ENCODE measurements around the gene CISTR. TPM values are rescaled to one million over a fixed set of nuclear protein-coding genes. Genes with fewer than 3 reads are reported as not detected.
"Not testable (repeated sequence)": the region's sequence is repeated elsewhere in the genome, so short reads cannot be mapped to it uniquely, and the experiment has no call there.

CISTR gene
- not detected for total RNA-seq

GRCh38 chr12:53751336-53752191 lies at the start of gene CISTR:
CISTR (minus strand) TSS chr12:53751979.
- H3K4me3 Mint-ChIP-seq = no peak within 1 kb of the TSS
- no peak for DNase-seq
- peak; percentile 44 to 48 for ATAC-seq
- no peaks in the 10 kb centered on the region for H3K27me3 Mint-ChIP-seq (ENCODE audit: low read depth)
- no peaks in the 10 kb centered on the region for H3K36me3 Mint-ChIP-seq (ENCODE audit: insufficient read depth)
- no peaks in the 10 kb centered on the region for H3K9me3 Mint-ChIP-seq
- H3K4me1 Mint-ChIP-seq (ENCODE audit: low read depth) = peaks cover 16% of the 10 kb centered on the region

GRCh38 chr12:53798575-53798974 lies 46.8 kb upstream of the CISTR start:
- Mint-ChIP-seq H3K9me3 (no peaks in the 10 kb centered on the region), H3K36me3 (ENCODE audit: insufficient read depth) (no peaks in the 10 kb centered on the region), H3K4me3 (no peak overlapping the region), H3K27me3 (ENCODE audit: low read depth) (peaks cover 50% of the 10 kb centered on the region), H3K4me1 (ENCODE audit: low read depth) (no peaks in the 10 kb centered on the region)
- DNase-seq = no peak
- no peak for ATAC-seq

- Mint-ChIP-seq H3K9me3 (no peaks in the 10 kb centered on the region), H3K4me1 (ENCODE audit: low read depth) (no peaks in the 10 kb centered on the region), H3K4me3 (no peak overlapping the region), H3K36me3 (ENCODE audit: insufficient read depth) (no peaks in the 10 kb centered on the region), H3K27me3 (ENCODE audit: low read depth) (peaks cover 34% of the 10 kb centered on the region)
- ATAC-seq = no peak
- no peak for DNase-seq
These were observed 44.1 kb upstream of the CISTR start for GRCh38 chr12:53795927-53796326.

- DNase-seq (no peak), ATAC-seq (no peak)
- Mint-ChIP-seq H3K9me3 (no peaks in the 10 kb centered on the region), H3K36me3 (ENCODE audit: insufficient read depth) (no peaks in the 10 kb centered on the region), H3K4me3 (no peak overlapping the region), H3K27me3 (ENCODE audit: low read depth) (peaks cover 39% of the 10 kb centered on the region), H3K4me1 (ENCODE audit: low read depth) (no peaks in the 10 kb centered on the region)
These were observed 41.4 kb upstream of the CISTR start for GRCh38 chr12:53793221-53793620.

- H3K4me3 Mint-ChIP-seq = no peak overlapping the region
- no peaks in the 10 kb centered on the region for H3K36me3 Mint-ChIP-seq (ENCODE audit: insufficient read depth)
- DNase-seq (peak; percentile 29), ATAC-seq (peak in 1 of 2 donors; percentile 40)
- H3K4me1 Mint-ChIP-seq (ENCODE audit: low read depth) = no peaks in the 10 kb centered on the region
- H3K27me3 Mint-ChIP-seq (ENCODE audit: low read depth) = peaks cover 30% of the 10 kb centered on the region
- H3K9me3 Mint-ChIP-seq = no peaks in the 10 kb centered on the region
These were observed 40.1 kb upstream of the CISTR start for GRCh38 chr12:53791735-53792326.

- no peaks in the 10 kb centered on the region for H3K36me3 Mint-ChIP-seq (ENCODE audit: insufficient read depth)
- DNase-seq (no peak), ATAC-seq (no peak)
- H3K9me3 Mint-ChIP-seq = no peaks in the 10 kb centered on the region
- no peaks in the 10 kb centered on the region for H3K4me1 Mint-ChIP-seq (ENCODE audit: low read depth)
- H3K4me3 Mint-ChIP-seq = no peak overlapping the region
- H3K27me3 Mint-ChIP-seq (ENCODE audit: low read depth) = peaks cover 36% of the 10 kb centered on the region
These were observed 37.8 kb upstream of the CISTR start for GRCh38 chr12:53789570-53789969.

- DNase-seq (no peak), ATAC-seq (no peak)
- Mint-ChIP-seq H3K4me3 (no peak overlapping the region), H3K9me3 (no peaks in the 10 kb centered on the region), H3K36me3 (ENCODE audit: insufficient read depth) (no peaks in the 10 kb centered on the region), H3K27me3 (ENCODE audit: low read depth) (peaks cover 41% of the 10 kb centered on the region), H3K4me1 (ENCODE audit: low read depth) (no peaks in the 10 kb centered on the region)
These were observed 37.1 kb upstream of the CISTR start for GRCh38 chr12:53788892-53789291.

GRCh38 chr12:53786411-53786810 lies 34.6 kb upstream of the CISTR start:
- no peaks in the 10 kb centered on the region for H3K36me3 Mint-ChIP-seq (ENCODE audit: insufficient read depth)
- H3K27me3 Mint-ChIP-seq (ENCODE audit: low read depth) = peaks cover 61% of the 10 kb centered on the region
- no peaks in the 10 kb centered on the region for H3K4me1 Mint-ChIP-seq (ENCODE audit: low read depth)
- ATAC-seq (no peak), DNase-seq (no peak)
- H3K9me3 Mint-ChIP-seq = no peaks in the 10 kb centered on the region
- H3K4me3 Mint-ChIP-seq = no peak overlapping the region

- no peaks in the 10 kb centered on the region for H3K36me3 Mint-ChIP-seq (ENCODE audit: insufficient read depth)
- no peaks in the 10 kb centered on the region for H3K4me1 Mint-ChIP-seq (ENCODE audit: low read depth)
- DNase-seq (no peak), ATAC-seq (no peak)
- peaks cover 68% of the 10 kb centered on the region for H3K27me3 Mint-ChIP-seq (ENCODE audit: low read depth)
- H3K9me3 Mint-ChIP-seq = no peaks in the 10 kb centered on the region
- no peak overlapping the region for H3K4me3 Mint-ChIP-seq
These were observed 33.4 kb upstream of the CISTR start for GRCh38 chr12:53785161-53785560.

GRCh38 chr12:53782093-53782703 lies 30.4 kb upstream of the CISTR start:
- no peaks in the 10 kb centered on the region for H3K36me3 Mint-ChIP-seq (ENCODE audit: insufficient read depth)
- no peaks in the 10 kb centered on the region for H3K9me3 Mint-ChIP-seq
- no peak for ATAC-seq
- no peak overlapping the region for H3K4me3 Mint-ChIP-seq
- H3K27me3 Mint-ChIP-seq (ENCODE audit: low read depth) = peaks cover 61% of the 10 kb centered on the region
- no peaks in the 10 kb centered on the region for H3K4me1 Mint-ChIP-seq (ENCODE audit: low read depth)
- DNase-seq = no peak

- no peak for DNase-seq
- Mint-ChIP-seq H3K4me3 (no peak overlapping the region), H3K36me3 (ENCODE audit: insufficient read depth) (no peaks in the 10 kb centered on the region), H3K9me3 (no peaks in the 10 kb centered on the region), H3K4me1 (ENCODE audit: low read depth) (no peaks in the 10 kb centered on the region), H3K27me3 (ENCODE audit: low read depth) (peaks cover 65% of the 10 kb centered on the region)
- no peak for ATAC-seq
These were observed 29.5 kb upstream of the CISTR start for GRCh38 chr12:53781228-53781801.

GRCh38 chr12:53780323-53780722 lies 28.5 kb upstream of the CISTR start:
- no peaks in the 10 kb centered on the region for H3K9me3 Mint-ChIP-seq
- no peaks in the 10 kb centered on the region for H3K36me3 Mint-ChIP-seq (ENCODE audit: insufficient read depth)
- H3K4me3 Mint-ChIP-seq = no peak overlapping the region
- peaks cover 67% of the 10 kb centered on the region for H3K27me3 Mint-ChIP-seq (ENCODE audit: low read depth)
- H3K4me1 Mint-ChIP-seq (ENCODE audit: low read depth) = no peaks in the 10 kb centered on the region
- DNase-seq (no peak), ATAC-seq (no peak)

- H3K9me3 Mint-ChIP-seq; DNase-seq; H3K4me1 Mint-ChIP-seq (ENCODE audit: low read depth); ATAC-seq; H3K4me3 Mint-ChIP-seq; H3K36me3 Mint-ChIP-seq (ENCODE audit: insufficient read depth): not testable (repeated sequence)
- peaks cover 63% of the 10 kb centered on the region for H3K27me3 Mint-ChIP-seq (ENCODE audit: low read depth)
These were observed 27.9 kb upstream of the CISTR start for GRCh38 chr12:53779679-53780078.

- Mint-ChIP-seq H3K9me3 (no peaks in the 10 kb centered on the region), H3K4me3 (no peak overlapping the region), H3K36me3 (ENCODE audit: insufficient read depth) (no peaks in the 10 kb centered on the region), H3K27me3 (ENCODE audit: low read depth) (peaks cover 50% of the 10 kb centered on the region), H3K4me1 (ENCODE audit: low read depth) (no peaks in the 10 kb centered on the region)
- ATAC-seq (no peak), DNase-seq (no peak)
These were observed 26.3 kb upstream of the CISTR start for GRCh38 chr12:53777936-53778644.

Data from activated T-cell treated with anti-CD3 and anti-CD28 coated beads, Interleukin-2, amount 50 U/mL, for 4 hours (primary cell).